ENCODE measurements around the gene ZNF580.
A peak's percentile ranks its signal among the peaks of the same experiment; 100 is the strongest.

Gene ZNF580

DNA sequence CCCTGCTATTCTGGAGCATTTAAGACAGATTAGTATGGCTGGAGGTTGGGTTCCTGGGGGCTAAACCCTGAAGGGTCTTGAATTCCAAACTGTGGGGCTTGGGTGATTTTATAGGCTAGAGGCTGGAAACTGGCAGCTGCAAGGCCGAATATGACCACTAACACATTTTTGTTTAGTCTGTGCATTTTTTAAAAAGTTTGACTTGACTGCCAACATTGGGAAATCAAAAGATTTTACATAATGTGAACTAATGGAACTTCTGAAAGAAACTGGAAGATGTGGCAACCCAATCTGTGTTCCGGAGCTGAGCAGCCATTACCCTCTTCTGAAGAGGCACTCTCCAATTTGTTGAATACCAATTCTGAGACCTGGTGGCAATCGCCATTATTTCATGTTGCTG is 21.5 kb upstream of the ZNF580 start:
- no peak; the same call in 1 of the 2 replicates for TF ChIP-seq CTCF (conservative IDR thresholded peaks at IDR 0.05; ENCODE audit: low read length)
- H3K4me3 ChIP-seq (ENCODE audit: low read length): no peak overlapping the region
- DNase-seq (ENCODE audit: low read depth): peak; percentile 80

GRCh38 chr19:55620410-55621204 is 20.2 kb upstream of the ZNF580 start:
- no peak for TF ChIP-seq CTCF (conservative IDR thresholded peaks at IDR 0.05; ENCODE audit: low read length)
- peak; percentile 78 for DNase-seq (ENCODE audit: low read depth)
- no peak overlapping the region for H3K4me3 ChIP-seq (ENCODE audit: low read length)

- no peak overlapping the region for H3K4me3 ChIP-seq (ENCODE audit: low read length)
- no peak for DNase-seq (ENCODE audit: low read depth)
- TF ChIP-seq CTCF (conservative IDR thresholded peaks at IDR 0.05; ENCODE audit: low read length): no peak
These were observed 19.6 kb upstream of the ZNF580 start for GRCh38 chr19:55621205-55621672.

DNA sequence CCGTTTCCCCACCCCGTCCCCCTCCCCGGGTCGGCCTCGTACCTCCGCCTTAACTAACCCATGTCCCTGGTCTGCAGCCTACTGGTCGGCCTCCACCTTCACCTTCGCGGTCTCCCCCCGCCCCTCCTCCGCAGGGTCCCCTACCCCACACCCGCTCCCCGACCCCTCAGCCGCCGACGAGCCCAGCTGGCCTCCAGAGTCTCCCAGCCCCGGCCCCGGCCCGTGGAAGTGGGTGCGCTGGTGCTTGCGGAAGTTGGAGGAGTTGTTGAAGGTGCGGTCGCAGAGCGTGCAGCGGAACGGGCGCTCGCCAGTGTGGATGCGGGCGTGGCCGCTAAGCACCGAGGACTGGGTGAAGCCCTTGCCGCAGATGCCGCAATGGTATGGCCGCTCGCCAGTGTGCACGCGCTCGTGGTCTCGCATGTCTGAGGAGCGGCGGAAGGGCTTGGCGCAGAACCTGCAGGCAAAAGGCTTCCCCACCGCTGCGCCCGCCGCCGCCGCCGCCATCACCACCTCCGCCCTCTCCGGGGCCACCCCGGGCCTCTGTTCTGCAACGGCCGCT is 19.1 kb upstream of the ZNF580 start:
- TF ChIP-seq CTCF (conservative IDR thresholded peaks at IDR 0.05; ENCODE audit: low read length): no peak
- H3K4me3 ChIP-seq (ENCODE audit: low read length): no peak overlapping the region
- no peak for DNase-seq (ENCODE audit: low read depth)

GRCh38 chr19:55622242-55622969 is 18.4 kb upstream of the ZNF580 start:
- no peak for DNase-seq (ENCODE audit: low read depth)
- TF ChIP-seq CTCF (conservative IDR thresholded peaks at IDR 0.05; ENCODE audit: low read length): no peak
- H3K4me3 ChIP-seq (ENCODE audit: low read length): no peak overlapping the region

GRCh38 chr19:55623130-55623529 is 17.7 kb upstream of the ZNF580 start:
- no peak for DNase-seq (ENCODE audit: low read depth)
- H3K4me3 ChIP-seq (ENCODE audit: low read length): no peak overlapping the region
- TF ChIP-seq CTCF (conservative IDR thresholded peaks at IDR 0.05; ENCODE audit: low read length): no peak

Measured in AG10803 (cell line).